ENCODE measurements around the gene KAT5. TPM values are rescaled to one million over a fixed set of nuclear protein-coding genes. Genes with fewer than 3 reads are reported as not detected.

The KAT5 gene
- total and polyA plus RNA-seq, 2 experiments from 2014 or later: 33.3 to 34.8 TPM

DNA sequence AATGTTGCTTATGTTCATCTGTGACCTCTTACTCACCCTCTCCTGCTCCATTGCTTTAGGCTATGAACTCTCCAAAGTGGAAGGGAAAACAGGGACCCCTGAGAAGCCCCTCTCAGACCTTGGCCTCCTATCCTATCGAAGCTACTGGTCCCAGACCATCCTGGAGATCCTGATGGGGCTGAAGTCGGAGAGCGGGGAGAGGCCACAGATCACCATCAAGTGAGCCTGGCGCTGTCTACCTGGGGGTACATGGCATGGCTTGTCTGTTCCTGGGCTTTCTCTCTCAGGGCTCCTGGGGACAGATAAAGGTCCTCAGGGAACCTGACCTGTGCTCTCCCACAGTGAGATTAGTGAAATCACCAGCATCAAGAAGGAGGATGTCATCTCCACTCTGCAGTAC lies 6.5 kb downstream of the KAT5 start (continued):
- TF ChIP-seq CREB1 (CRISPR knock-in tag; IDR thresholded peaks at IDR 0.05; ENCODE audit: low read depth): no peak

DNA sequence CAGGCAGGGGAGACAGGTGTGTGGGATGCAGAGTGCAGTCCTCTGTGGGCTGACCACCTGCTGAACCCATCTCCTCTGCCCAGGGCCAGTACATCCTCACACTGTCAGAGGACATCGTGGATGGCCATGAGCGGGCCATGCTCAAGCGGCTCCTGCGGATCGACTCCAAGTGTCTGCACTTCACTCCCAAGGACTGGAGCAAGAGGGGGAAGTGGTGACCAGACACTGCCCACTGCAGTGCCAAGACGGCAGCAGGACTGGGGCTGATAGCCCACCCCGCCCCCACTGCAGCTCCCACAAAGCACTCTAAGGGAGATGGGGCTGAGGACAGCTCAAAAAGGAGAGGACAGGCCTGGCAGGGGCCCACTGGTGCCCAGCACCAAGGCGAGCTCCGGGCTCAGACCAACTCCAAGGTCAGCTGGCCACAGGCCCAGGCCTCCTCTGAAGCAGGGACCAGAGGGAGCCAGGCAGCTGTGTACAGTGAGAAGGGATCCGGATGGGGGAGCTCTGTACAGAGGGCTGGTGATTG lies 7.0 kb downstream of the KAT5 start:
- Mint-ChIP-seq H3K4me3 (peak overlapping the region; percentile 97), H3K27ac (no peak overlapping the region), H3K36me3 (ENCODE audit: low read depth) (peaks cover 54% of the 10 kb centered on the region), H3K9me3 (no peaks in the 10 kb centered on the region; the same call in 2 of the 3 replicates), H3K4me1 (peaks cover 10% of the 10 kb centered on the region), H3K27me3 (ENCODE audit: insufficient read depth, low read depth, poor library complexity) (peaks cover 9% of the 10 kb centered on the region)
- no peaks in the 10 kb centered on the region; the same call in 1 of the 2 replicates for H3K79me2 ChIP-seq (replicated peaks; ENCODE audit: insufficient read depth)
- H3K27ac ChIP-seq (ENCODE audit: low read depth): no peak overlapping the region
- TF ChIP-seq POLR2AphosphoS5 (IDR thresholded peaks at IDR 0.05; ENCODE audit: low read depth) (no peak), CTCF (conservative IDR thresholded peaks at IDR 0.05; ENCODE audit: low read depth in 2 of 2) (no peak)
- TF ChIP-seq, protein P1, sequence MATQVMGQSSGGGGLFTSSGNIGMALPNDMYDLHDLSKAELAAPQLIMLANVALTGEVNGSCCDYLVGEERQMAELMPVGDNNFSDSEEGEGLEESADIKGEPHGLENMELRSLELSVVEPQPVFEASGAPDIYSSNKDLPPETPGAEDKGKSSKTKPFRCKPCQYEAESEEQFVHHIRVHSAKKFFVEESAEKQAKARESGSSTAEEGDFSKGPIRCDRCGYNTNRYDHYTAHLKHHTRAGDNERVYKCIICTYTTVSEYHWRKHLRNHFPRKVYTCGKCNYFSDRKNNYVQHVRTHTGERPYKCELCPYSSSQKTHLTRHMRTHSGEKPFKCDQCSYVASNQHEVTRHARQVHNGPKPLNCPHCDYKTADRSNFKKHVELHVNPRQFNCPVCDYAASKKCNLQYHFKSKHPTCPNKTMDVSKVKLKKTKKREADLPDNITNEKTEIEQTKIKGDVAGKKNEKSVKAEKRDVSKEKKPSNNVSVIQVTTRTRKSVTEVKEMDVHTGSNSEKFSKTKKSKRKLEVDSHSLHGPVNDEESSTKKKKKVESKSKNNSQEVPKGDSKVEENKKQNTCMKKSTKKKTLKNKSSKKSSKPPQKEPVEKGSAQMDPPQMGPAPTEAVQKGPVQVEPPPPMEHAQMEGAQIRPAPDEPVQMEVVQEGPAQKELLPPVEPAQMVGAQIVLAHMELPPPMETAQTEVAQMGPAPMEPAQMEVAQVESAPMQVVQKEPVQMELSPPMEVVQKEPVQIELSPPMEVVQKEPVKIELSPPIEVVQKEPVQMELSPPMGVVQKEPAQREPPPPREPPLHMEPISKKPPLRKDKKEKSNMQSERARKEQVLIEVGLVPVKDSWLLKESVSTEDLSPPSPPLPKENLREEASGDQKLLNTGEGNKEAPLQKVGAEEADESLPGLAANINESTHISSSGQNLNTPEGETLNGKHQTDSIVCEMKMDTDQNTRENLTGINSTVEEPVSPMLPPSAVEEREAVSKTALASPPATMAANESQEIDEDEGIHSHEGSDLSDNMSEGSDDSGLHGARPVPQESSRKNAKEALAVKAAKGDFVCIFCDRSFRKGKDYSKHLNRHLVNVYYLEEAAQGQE (IDR thresholded peaks at IDR 0.05; ENCODE audit: unreplicated experiment): no peak
- peaks cover 16% of the 10 kb centered on the region; the same call in 1 of the 2 replicates for H3K36me3 ChIP-seq (ENCODE audit: insufficient read depth)
- peaks cover 6% of the 10 kb centered on the region; the same call in 1 of the 2 replicates for H3K4me1 ChIP-seq (ENCODE audit: insufficient read depth)
- H3F3A ChIP-seq (replicated peaks; ENCODE audit: low read depth): 0 out of 2 replicates have a peak, but pooled peaks cover 4% of the 10 kb centered on the region
- no peaks in the 10 kb centered on the region for H3K27me3 ChIP-seq (ENCODE audit: insufficient read depth)
- ATAC-seq: no peak
- peak overlapping the region; percentile 92 for H3K4me2 ChIP-seq
- H3K4me3 ChIP-seq: peak overlapping the region; percentile 99
- no peak overlapping the region for H2AFZ ChIP-seq
- 0 out of 2 replicates have a peak, but pooled peaks cover 3% of the 10 kb centered on the region for H4K20me1 ChIP-seq (replicated peaks; ENCODE audit: insufficient read depth)
- no peak for DNase-seq (ENCODE audit: low spot score)
- H3K9me2 ChIP-seq (ENCODE audit: insufficient read depth): no peaks in the 10 kb centered on the region

- peaks cover 9% of the 10 kb centered on the region for H3K27me3 Mint-ChIP-seq (ENCODE audit: insufficient read depth, low read depth, poor library complexity)
- peaks cover 10% of the 10 kb centered on the region for H3K4me1 Mint-ChIP-seq
- H3K4me3 Mint-ChIP-seq: peak overlapping the region; percentile 97
- DNase-seq (ENCODE audit: low spot score) (no peak), ATAC-seq (peak; percentile 32)
- TF ChIP-seq JUNB (IDR thresholded peaks at IDR 0.05; ENCODE audit: unreplicated experiment): no peak
- TF ChIP-seq, protein P1 (IDR thresholded peaks at IDR 0.05; ENCODE audit: unreplicated experiment): no peak
- H3K4me2 ChIP-seq: peak overlapping the region; percentile 92
- H3K9me3 Mint-ChIP-seq: no peaks in the 10 kb centered on the region; the same call in 2 of the 3 replicates
- H3K79me2 ChIP-seq (replicated peaks; ENCODE audit: insufficient read depth): no peaks in the 10 kb centered on the region; the same call in 1 of the 2 replicates
- peak overlapping the region; percentile 91 for H3K27ac Mint-ChIP-seq
- H3K27me3 ChIP-seq (ENCODE audit: insufficient read depth): no peaks in the 10 kb centered on the region
- no peak overlapping the region; the same call in 1 of the 2 replicates for H2AFZ ChIP-seq
- no peak overlapping the region for H3K27ac ChIP-seq (ENCODE audit: low read depth)
- peaks cover 6% of the 10 kb centered on the region; the same call in 1 of the 2 replicates for H3K4me1 ChIP-seq (ENCODE audit: insufficient read depth)
- H3K36me3 ChIP-seq (ENCODE audit: insufficient read depth): peaks cover 14% of the 10 kb centered on the region; the same call in 1 of the 2 replicates
- H3K36me3 Mint-ChIP-seq (ENCODE audit: low read depth): peaks cover 46% of the 10 kb centered on the region
- H3K4me3 ChIP-seq: peak overlapping the region; percentile 99
- H3F3A ChIP-seq (replicated peaks; ENCODE audit: low read depth): 0 out of 2 replicates have a peak, but pooled peaks cover 4% of the 10 kb centered on the region
- H4K20me1 ChIP-seq (replicated peaks; ENCODE audit: insufficient read depth): 0 out of 2 replicates have a peak, but pooled peaks cover 3% of the 10 kb centered on the region
- no peaks in the 10 kb centered on the region for H3K9me2 ChIP-seq (ENCODE audit: insufficient read depth)
Observed at GRCh38 chr11:65719871-65720210, 7.8 kb downstream of the KAT5 start.

Measured in GM23338 (cell line).